Superior temporal gyrus (tissue), 1 donor: Measurements from ENCODE around the gene L3MBTL4.
A peak's percentile ranks its signal among the peaks of the same experiment; 100 is the strongest.
"Not testable (repeated sequence)": the region's sequence is repeated elsewhere in the genome, so short reads cannot be mapped to it uniquely, and the experiment has no call there.

Experiments used
- DNase-seq: peaks from one replicate; pipeline ENCODE4 v3.0.0-alpha.2; 2016; ENCODE audit errors: extremely low spot score

The L3MBTL4 gene

GRCh38 chr18:6414723-6415417, at the start of gene L3MBTL4:
Gene L3MBTL4, minus strand, starts transcription at chr18:6414911. Its CDS starts 103,286 bp downstream, at chr18:6311625.
- DNase-seq: no peak

- DNase-seq: no peak
These were observed 37.5 kb upstream of the L3MBTL4 start for GRCh38 chr18:6452194-6452593.

- no peak for DNase-seq
These were observed 34.5 kb upstream of the L3MBTL4 start for GRCh38 chr18:6449213-6449612.

- no peak for DNase-seq
These were observed 29.9 kb upstream of the L3MBTL4 start for GRCh38 chr18:6444466-6445228.

GRCh38 chr18:6441200-6441599, 26.5 kb upstream of the L3MBTL4 start:
- no peak for DNase-seq

GRCh38 chr18:6437937-6438818, 23.5 kb upstream of the L3MBTL4 start:
- DNase-seq: no peak

- no peak for DNase-seq
These were observed 21.0 kb upstream of the L3MBTL4 start for GRCh38 chr18:6435731-6436130.

- DNase-seq: no peak
These were observed 20.4 kb upstream of the L3MBTL4 start for GRCh38 chr18:6434987-6435709.

- no peak for DNase-seq
These were observed 19.8 kb upstream of the L3MBTL4 start for GRCh38 chr18:6434481-6434880.

- no peak for DNase-seq
These were observed 17.1 kb upstream of the L3MBTL4 start for GRCh38 chr18:6431659-6432318.

- DNase-seq: no peak
These were observed 14.2 kb upstream of the L3MBTL4 start for GRCh38 chr18:6428851-6429395.

GRCh38 chr18:6427286-6427685, 12.6 kb upstream of the L3MBTL4 start:
- no peak for DNase-seq

GRCh38 chr18:6423289-6423688, 8.6 kb upstream of the L3MBTL4 start:
- DNase-seq: no peak

- no peak for DNase-seq
These were observed 491 bp downstream of the L3MBTL4 start for GRCh38 chr18:6414118-6414722.

GRCh38 chr18:6413579-6414117, 1.1 kb downstream of the L3MBTL4 start:
- peak; percentile 57 for DNase-seq

- DNase-seq: no peak
These were observed 1.7 kb downstream of the L3MBTL4 start for GRCh38 chr18:6412933-6413472.

GRCh38 chr18:6411382-6411781, 3.3 kb downstream of the L3MBTL4 start:
- DNase-seq: no peak

- DNase-seq: no peak
These were observed 4.8 kb downstream of the L3MBTL4 start for GRCh38 chr18:6409933-6410332.

GRCh38 chr18:6408543-6408942, 6.2 kb downstream of the L3MBTL4 start:
- not testable (repeated sequence) for DNase-seq
